Measurements from ENCODE around the gene PPP2R5C. TPM values are rescaled to one million over a fixed set of nuclear protein-coding genes. Genes with fewer than 3 reads are reported as not detected.

PPP2R5C gene
- total and polyA plus RNA-seq, 11 donors, result 99.4 to 248 (median 204) TPM

DNA sequence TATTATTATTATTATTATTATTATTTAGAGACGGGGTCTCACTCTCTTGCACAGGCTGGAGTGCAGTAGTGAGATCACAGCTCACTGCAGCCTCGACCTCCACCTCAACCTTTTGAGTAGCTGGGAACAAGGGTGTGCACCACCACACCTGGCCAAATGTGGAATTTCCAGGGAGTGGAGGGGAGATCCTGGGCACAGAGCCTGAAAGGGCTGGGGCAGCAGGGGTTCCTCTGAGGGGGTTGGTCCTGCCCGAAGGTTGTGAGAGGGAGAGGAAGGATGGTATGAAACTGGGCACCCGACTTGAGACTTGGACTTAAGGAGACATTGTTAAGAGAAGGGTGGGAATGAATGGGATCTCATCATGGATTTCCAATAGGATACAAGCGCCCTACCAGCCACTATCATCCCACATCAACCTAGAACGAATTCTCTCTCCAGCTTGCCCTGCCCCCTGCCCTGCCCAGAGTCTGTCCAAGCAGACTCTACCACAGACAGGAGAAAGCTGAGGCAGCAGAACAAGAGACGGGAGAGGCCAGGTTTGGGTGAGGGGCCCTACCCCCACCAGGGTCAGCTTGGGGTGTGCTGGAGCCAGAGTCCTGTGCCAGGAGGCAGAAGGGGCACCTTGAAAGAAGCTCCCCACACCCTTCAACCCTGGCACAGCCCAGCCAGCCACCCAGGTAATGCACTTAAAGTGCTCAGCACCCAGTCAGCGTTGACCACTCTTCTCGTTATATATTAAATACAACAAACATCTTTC is 200.4 kb downstream of the PPP2R5C start:
- H3K4me1 ChIP-seq, result peaks cover 0 to 44% (median 29%) of the 10 kb centered on the region in 12 donors
- no peak overlapping the region for H3K4me3 ChIP-seq
- ATAC-seq (no peak), DNase-seq (no peak)
- H3K36me3 ChIP-seq, result no peaks in the 10 kb centered on the region
- no peak for TF ChIP-seq POLR2A (IDR thresholded peaks at IDR 0.05)
- TF ChIP-seq, protein P1, sequence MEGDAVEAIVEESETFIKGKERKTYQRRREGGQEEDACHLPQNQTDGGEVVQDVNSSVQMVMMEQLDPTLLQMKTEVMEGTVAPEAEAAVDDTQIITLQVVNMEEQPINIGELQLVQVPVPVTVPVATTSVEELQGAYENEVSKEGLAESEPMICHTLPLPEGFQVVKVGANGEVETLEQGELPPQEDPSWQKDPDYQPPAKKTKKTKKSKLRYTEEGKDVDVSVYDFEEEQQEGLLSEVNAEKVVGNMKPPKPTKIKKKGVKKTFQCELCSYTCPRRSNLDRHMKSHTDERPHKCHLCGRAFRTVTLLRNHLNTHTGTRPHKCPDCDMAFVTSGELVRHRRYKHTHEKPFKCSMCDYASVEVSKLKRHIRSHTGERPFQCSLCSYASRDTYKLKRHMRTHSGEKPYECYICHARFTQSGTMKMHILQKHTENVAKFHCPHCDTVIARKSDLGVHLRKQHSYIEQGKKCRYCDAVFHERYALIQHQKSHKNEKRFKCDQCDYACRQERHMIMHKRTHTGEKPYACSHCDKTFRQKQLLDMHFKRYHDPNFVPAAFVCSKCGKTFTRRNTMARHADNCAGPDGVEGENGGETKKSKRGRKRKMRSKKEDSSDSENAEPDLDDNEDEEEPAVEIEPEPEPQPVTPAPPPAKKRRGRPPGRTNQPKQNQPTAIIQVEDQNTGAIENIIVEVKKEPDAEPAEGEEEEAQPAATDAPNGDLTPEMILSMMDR (IDR thresholded peaks at IDR 0.05), result no peak
- peak overlapping the region in 8 of 12 donors; percentile 5 to 64 (median 45) for H3K27ac ChIP-seq
- 77 to 92% (median 85%) methylated on average over 9 of the region's 9 CpGs for WGBS, 4 donors
- no peaks in the 10 kb centered on the region for H3K27me3 ChIP-seq
- intact Hi-C loops (cut with DNase I), result loop anchor here (2.0 to 10.0 kb wide), 10 partner anchors 123 to 355 kb away; partner anchors contain the start of genes ZNF839 (in 5 of the 10), HSP90AA1 (in 2 of the 10) and PPP2R5C (in 1 of the 10)
- H3K9me3 ChIP-seq, result no peaks in the 10 kb centered on the region

DNA sequence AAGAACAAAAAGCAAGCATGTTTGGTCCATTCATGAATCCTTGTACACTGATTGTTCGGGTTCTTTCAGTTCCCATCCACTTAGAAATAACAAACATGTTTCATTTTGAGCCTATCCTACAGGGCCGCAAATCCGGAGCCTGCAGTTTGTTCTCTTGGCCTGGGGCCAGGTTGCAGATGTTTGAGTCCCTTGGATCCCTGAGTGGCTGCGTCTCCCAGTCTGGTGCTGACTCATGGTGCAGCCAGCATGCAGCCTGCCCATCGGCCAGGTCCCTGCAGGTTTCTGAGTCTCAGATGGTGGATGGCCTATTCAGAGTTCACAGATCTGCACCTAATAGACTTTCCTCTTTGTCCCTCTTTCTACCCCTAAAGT is 201.0 kb downstream of the PPP2R5C start:
- 31 to 44% (median 41%) methylated on average over 5 of the region's 5 CpGs for WGBS, 4 donors
- H3K4me1 ChIP-seq, result peaks cover 0 to 48% (median 34%) of the 10 kb centered on the region in 12 donors
- DNase-seq, result peak; percentile 70 to 89 (median 86)
- H3K27me3 ChIP-seq, result no peaks in the 10 kb centered on the region
- ATAC-seq, result peak in 2 of 4 donors; percentile 6 to 7
- TF ChIP-seq, protein P1 (IDR thresholded peaks at IDR 0.05), result no peak
- TF ChIP-seq POLR2A (IDR thresholded peaks at IDR 0.05), result no peak
- peak overlapping the region in 8 of 12 donors; percentile 5 to 97 (median 45) for H3K27ac ChIP-seq
- no peaks in the 10 kb centered on the region for H3K36me3 ChIP-seq
- H3K4me3 ChIP-seq, result no peak overlapping the region
- no peaks in the 10 kb centered on the region for H3K9me3 ChIP-seq
- intact Hi-C loops (cut with DNase I), result loop anchor here in 9 of 10 donors (2.0 to 10.0 kb wide), 10 partner anchors 122 to 355 kb away; partner anchors contain the start of genes ZNF839 (in 5 of the 9), HSP90AA1 (in 2 of the 9) and PPP2R5C (in 1 of the 9)

DNA sequence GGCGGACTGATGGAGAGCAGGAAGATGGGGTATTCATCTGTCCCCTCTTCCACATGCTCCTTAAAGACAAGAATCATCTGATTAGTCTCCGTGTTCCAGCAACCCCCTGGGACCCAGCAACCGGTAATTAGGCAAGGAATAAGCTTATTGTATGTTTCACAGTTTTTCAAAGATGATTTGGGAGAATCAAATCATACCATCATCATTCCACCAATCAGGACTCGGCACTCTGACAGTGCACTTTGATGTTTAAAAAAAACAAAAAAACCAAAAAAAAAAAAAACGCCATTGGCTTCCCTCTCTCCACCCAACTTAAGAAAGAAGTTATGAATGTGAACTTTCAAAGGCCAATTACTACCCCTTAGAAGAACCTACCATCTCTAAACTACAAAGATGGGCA is 201.5 kb downstream of the PPP2R5C start:
- no peak for DNase-seq
- Histone ChIP-seq H3K27me3 (no peaks in the 10 kb centered on the region), H3K36me3 (peaks cover 0 to under 1% (median 0%) of the 10 kb centered on the region in 9 donors), H3K4me1 (peaks cover 0 to 53% (median 37%) of the 10 kb centered on the region in 12 donors), H3K27ac (peak overlapping the region in 6 of 12 donors; percentile 13 to 97 (median 54)), H3K9me3 (no peaks in the 10 kb centered on the region), H3K4me3 (no peak overlapping the region)
- no peak for ATAC-seq
- intact Hi-C loops (cut with DNase I), result loop anchor here in 9 of 10 donors (2.0 to 10.0 kb wide), 10 partner anchors 122 to 354 kb away; partner anchors contain the start of genes ZNF839 (in 5 of the 9), HSP90AA1 (in 2 of the 9) and PPP2R5C (in 1 of the 9)
- WGBS, 4 donors, result 74 to 93% (median 86%) methylated on average over 5 of the region's 5 CpGs
- TF ChIP-seq POLR2A (IDR thresholded peaks at IDR 0.05), result no peak
- TF ChIP-seq, protein P1 (IDR thresholded peaks at IDR 0.05), result no peak
